Subcutaneous abdominal adipose tissue (tissue), 5 donors: ENCODE measurements around the gene ELAVL1.

Source experiments
- H3K27ac ChIP-seq: one replicate; pipeline ENCODE4 v1.7.0; 2013; ENCODE audit warnings: low read depth, mild to moderate bottlenecking, inconsistent platforms, low read length, moderate library complexity
- H3K27me3 ChIP-seq, 5 donors: one replicate each; pipeline ENCODE4 v1.7.0; 2013; ENCODE audit warnings: low read length in 5 of 5, inconsistent platforms in 1 of 5; ENCODE audit not compliant: control insufficient read depth in 5 of 5, insufficient read depth in 4 of 5
- H3K36me3 ChIP-seq, 5 donors: one replicate each; pipeline ENCODE4 v1.7.0; 2013; ENCODE audit warnings: low read length in 5 of 5; ENCODE audit not compliant: control insufficient read depth in 5 of 5, insufficient read depth in 5 of 5
- H3K4me1 ChIP-seq, 5 donors: one replicate each; pipeline ENCODE4 v1.7.0; 2013; ENCODE audit warnings: low read length in 5 of 5, mild to moderate bottlenecking in 3 of 5, moderate library complexity in 1 of 5; ENCODE audit not compliant: control insufficient read depth in 5 of 5, insufficient read depth in 5 of 5
- H3K4me3 ChIP-seq, 5 donors: one replicate each; pipeline ENCODE4 v1.7.0; 2013; ENCODE audit warnings: low read length in 5 of 5, low read depth in 1 of 5
- H3K9ac ChIP-seq, 5 donors: one replicate each; pipeline ENCODE4 v1.7.0; 2013; ENCODE audit warnings: low read length in 5 of 5, mild to moderate bottlenecking in 4 of 5, moderate library complexity in 3 of 5
- H3K9me3 ChIP-seq, 5 donors: one replicate each; pipeline ENCODE4 v1.7.0; 2013; ENCODE audit warnings: low read length in 5 of 5; ENCODE audit not compliant: control insufficient read depth in 5 of 5
- donor health status: healthy.
- donor health status: healthy.
- donor health status: healthy.
- donor health status: healthy.
- donor health status: healthy.

Gene ELAVL1

DNA sequence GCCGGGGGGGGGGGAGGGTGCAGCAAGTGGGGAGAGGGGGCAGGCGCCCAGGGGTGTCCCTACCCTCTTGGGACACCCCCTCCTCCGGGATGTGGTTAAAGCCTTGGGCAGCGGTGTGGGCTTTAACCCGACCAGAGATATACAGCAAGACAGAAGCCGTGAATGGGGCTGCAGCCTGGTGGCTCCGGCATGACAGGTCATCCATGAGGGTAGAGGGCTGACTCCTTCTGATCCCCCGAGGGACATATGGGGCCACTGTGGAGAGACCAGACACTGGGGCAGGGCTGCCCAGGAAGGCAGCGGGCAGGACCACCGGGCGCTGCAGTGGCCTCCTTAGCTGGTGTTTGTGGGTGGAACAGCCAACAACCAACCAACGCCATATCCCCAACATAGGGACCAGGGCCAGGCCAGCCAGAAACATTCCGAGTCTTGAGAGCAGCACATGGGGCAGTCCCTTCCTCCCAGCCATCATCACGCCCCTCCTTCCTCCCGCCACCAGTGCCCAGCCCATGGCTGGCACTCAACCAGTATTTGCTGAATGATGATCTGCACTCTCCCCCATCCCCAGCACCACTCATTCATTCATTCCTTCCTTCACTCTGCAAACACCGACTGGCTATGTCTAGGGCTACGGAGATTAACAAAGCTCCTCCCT lies 18.2 kb downstream of the ELAVL1 start:
- Histone ChIP-seq H3K36me3 (peaks cover 5 to 82% (median 77%) of the 10 kb centered on the region in 5 donors), H3K27me3 (no peaks in the 10 kb centered on the region), H3K9ac (no peak overlapping the region), H3K9me3 (no peaks in the 10 kb centered on the region), H3K4me1 (peaks cover 0 to 33% (median 14%) of the 10 kb centered on the region in 5 donors), H3K27ac (no peak overlapping the region), H3K4me3 (no peak overlapping the region)

DNA sequence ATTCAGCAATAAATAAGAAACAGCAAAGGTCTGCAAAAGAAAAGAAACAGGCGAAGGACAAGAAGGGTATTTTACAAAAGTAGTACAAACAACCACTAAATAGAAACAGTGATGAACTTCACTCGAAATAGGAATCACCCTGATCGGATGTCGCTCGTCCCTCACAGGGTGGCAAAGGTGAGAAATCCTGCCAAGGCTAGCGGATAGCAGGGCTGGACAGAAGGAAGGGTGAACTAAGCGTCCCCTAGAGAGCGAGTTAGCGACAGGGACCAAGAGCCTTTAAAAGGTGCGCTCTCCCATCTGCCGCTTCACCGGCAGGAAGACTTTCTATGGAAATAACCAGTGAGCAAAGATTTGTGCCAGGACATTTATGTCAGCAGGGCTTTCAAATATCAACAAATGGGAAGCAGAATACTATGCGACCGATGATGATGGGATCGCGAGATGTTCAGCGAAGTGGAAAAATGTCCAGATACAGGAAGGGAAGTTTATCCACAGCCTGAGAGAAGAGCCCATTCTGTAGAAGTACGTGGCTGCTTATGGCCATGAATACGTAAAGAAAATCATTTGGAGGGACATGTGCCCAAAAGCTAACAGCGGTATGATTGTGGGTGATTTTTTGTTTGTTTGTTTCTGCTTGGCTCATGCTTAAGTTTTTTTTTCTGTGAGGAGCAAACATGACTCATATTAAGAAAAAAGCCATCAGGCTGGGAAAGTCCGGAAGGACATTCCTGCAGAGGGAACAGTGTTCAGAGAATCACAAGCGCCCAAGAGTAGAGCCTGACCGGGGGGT lies 18.9 kb downstream of the ELAVL1 start:
- H3K4me3 ChIP-seq = no peak overlapping the region
- H3K9me3 ChIP-seq = no peaks in the 10 kb centered on the region
- no peaks in the 10 kb centered on the region for H3K27me3 ChIP-seq
- peaks cover 5 to 86% (median 83%) of the 10 kb centered on the region in 5 donors for H3K36me3 ChIP-seq
- peaks cover 0 to 40% (median 18%) of the 10 kb centered on the region in 5 donors for H3K4me1 ChIP-seq
- peak overlapping the region; percentile 23 for H3K27ac ChIP-seq
- H3K9ac ChIP-seq = no peak overlapping the region

DNA sequence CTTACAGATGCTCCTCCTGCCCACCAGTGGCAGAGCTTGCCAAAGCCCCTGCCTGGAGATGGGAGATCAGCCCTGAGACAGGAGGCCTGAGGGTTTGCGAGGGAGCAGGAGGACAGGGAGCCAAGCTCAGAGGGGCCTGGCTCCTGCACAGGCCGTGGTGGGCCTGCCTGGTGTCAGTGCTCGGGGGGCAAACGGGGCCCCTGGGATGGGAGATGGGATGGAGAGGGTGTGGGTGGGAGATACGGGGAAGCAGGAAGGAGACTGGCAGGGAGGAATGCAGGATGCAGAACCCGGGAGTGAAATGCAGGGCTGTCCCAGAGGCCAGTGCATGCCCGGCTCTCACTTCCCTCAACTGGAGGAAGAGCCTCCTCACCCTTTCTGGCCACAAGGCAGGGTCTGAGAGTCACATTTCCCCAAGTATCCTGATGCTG lies 19.9 kb downstream of the ELAVL1 start:
- no peak overlapping the region for H3K9ac ChIP-seq
- H3K27ac ChIP-seq = no peak overlapping the region
- no peaks in the 10 kb centered on the region for H3K9me3 ChIP-seq
- H3K4me3 ChIP-seq = no peak overlapping the region
- H3K27me3 ChIP-seq = no peaks in the 10 kb centered on the region
- peaks cover 0 to 40% (median 18%) of the 10 kb centered on the region in 5 donors for H3K4me1 ChIP-seq
- peaks cover 5 to 83% (median 79%) of the 10 kb centered on the region in 5 donors for H3K36me3 ChIP-seq

DNA sequence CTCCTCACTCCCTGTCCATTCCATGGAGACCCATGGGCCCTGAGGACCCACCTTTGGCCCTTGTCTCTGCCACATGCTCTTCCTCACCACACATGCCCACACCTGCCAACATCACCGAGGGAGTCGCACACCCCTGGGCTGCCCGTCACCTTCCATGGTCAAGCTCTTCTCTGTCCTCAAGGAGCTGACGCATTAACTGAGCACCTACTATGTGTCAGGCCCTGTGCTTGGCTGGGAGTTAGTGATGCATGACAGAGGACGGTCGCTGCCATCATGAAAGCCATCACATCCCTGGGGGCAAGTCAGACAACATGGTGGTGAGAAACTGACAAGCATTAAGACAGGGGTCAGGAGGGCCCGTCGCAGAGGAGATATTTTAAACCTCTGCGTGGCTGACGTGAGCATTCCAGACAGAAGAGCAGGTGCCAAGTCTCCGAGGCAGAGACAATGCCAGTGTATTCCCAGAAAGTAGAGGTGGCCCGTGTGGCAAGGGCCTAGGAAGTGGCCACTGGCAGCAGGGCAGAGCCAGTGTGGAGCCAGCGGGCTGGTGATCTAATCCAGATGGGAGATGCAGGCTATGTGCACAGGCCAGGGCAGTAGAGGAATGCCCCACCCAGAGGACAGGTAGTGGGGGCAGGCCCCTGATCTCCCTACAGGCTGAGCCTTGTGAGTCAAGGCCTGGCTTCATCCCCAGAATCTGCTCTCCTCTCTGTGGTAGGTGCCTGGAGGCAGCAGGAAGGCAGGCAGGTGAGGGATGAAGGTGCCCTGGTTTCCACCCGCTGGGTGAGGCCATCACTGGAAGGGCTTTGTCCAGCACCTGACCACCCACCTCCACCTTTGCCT lies 21.2 kb downstream of the ELAVL1 start:
- Histone ChIP-seq H3K4me3 (no peak overlapping the region), H3K9me3 (no peaks in the 10 kb centered on the region), H3K27ac (no peak overlapping the region), H3K36me3 (peaks cover under 1 to 83% (median 81%) of the 10 kb centered on the region in 5 donors), H3K27me3 (no peaks in the 10 kb centered on the region), H3K9ac (peak overlapping the region in 1 of 5 donors; percentile 19), H3K4me1 (peaks cover 0 to 40% (median 18%) of the 10 kb centered on the region in 5 donors)

DNA sequence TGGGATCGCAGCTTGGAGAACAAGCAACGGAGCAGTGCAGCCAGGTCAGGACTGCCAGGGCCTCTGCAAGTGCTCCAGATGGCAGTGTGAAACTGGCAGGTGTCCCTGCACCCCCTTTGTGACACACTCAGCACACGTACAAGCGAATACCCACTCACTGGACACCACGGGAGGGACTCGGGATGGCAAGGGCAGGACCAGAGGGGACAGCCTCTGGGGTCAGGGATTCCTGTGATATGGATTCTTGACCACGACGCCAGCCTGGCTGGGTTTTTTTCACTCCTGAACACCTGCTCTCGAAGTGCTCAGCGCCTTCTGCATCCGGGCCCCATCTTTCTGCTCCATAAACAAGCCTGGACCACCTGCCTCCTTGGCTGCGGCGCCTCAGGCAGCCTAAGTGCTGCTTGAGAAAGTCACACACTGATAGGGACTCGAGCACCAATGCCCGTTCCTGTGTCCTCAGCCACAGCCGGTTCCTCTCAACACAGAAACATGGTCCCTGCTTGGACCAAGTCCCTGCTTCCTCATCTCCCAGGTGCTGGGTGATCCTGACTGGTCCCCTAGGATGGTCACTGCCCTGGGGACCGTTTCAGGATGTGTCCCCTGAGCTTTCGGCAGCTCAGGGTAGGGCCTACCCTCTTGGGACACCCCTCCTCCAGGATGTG lies 22.0 kb downstream of the ELAVL1 start:
- Histone ChIP-seq H3K36me3 (peaks cover 0 to 83% (median 81%) of the 10 kb centered on the region in 5 donors), H3K9ac (no peak overlapping the region), H3K27me3 (no peaks in the 10 kb centered on the region), H3K9me3 (no peaks in the 10 kb centered on the region), H3K4me1 (peaks cover 0 to 38% (median 18%) of the 10 kb centered on the region in 5 donors), H3K4me3 (no peak overlapping the region), H3K27ac (no peak overlapping the region)

DNA sequence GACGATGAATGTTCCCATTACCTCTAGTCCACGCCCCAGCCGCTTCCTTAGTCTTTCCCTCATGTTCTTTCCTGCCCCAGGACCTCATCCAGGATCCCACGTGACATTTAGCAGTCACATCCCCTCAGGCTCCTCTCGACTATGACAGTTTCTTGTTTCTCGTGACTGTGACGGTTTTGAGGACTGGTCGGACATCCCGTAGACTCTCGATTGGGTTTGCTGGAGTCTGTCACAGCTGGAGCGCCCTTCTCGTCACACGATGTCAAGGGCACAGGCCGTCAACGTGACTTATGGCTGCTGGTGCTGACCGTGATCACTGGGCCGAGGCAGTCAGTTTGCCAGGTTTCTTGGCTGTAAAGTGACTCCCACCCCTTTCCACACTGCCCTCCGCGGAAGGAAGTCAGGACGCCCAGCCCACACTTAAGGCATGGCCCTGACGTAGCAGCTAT lies 22.8 kb downstream of the ELAVL1 start:
- Histone ChIP-seq H3K4me1 (peaks cover 0 to 32% (median 16%) of the 10 kb centered on the region in 5 donors), H3K9ac (peak overlapping the region in 1 of 5 donors; percentile 9), H3K9me3 (no peaks in the 10 kb centered on the region), H3K4me3 (no peak overlapping the region), H3K36me3 (peaks cover 0 to 83% (median 80%) of the 10 kb centered on the region in 5 donors), H3K27me3 (no peaks in the 10 kb centered on the region), H3K27ac (no peak overlapping the region)

DNA sequence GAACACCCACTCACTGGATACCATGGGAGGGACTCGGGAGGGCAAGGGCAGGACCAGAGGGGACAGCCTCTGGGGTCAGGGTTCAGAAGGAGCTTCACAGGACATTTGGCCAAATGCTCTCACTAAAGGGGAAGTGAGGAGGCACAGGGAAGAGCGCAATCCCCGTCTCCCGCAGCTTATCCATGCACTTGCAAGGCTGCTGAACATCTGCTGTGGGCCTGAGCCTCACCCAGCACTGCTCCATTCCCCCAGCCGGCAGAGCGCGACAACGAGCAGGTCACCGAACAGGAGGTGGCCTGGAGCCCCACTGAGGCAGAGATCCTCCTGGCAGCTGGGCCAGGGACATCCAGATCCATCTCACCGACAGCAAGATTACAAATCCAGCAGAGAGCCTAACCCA lies 23.3 kb downstream of the ELAVL1 start:
- Histone ChIP-seq H3K27me3 (no peaks in the 10 kb centered on the region), H3K4me1 (peaks cover 0 to 26% (median 10%) of the 10 kb centered on the region in 5 donors), H3K4me3 (no peak overlapping the region), H3K9me3 (no peaks in the 10 kb centered on the region), H3K27ac (no peak overlapping the region), H3K36me3 (peaks cover 0 to 83% (median 81%) of the 10 kb centered on the region in 5 donors), H3K9ac (peak overlapping the region in 1 of 5 donors; percentile 9)

DNA sequence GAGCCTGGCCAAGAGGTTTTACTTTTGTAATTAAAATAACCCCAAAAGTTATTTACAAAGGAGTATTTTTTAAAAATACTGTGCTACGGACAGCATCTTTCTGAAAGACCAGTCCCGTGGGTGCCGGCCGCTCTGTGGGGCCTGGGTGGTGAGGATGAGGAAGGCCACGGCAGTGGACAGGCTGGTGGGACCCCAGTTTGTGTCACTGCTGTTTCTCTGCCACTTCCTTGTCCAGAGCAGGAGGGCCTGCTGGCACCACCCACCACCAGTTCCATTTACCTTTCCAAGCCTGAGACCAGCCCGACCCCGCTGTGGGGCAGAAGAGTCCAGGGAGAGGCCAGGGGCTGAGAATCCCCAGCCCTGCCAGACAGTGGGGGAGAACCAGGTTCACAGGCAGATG lies 23.8 kb downstream of the ELAVL1 start:
- H3K9ac ChIP-seq = peak overlapping the region in 1 of 5 donors; percentile 9
- no peaks in the 10 kb centered on the region for H3K9me3 ChIP-seq

DNA sequence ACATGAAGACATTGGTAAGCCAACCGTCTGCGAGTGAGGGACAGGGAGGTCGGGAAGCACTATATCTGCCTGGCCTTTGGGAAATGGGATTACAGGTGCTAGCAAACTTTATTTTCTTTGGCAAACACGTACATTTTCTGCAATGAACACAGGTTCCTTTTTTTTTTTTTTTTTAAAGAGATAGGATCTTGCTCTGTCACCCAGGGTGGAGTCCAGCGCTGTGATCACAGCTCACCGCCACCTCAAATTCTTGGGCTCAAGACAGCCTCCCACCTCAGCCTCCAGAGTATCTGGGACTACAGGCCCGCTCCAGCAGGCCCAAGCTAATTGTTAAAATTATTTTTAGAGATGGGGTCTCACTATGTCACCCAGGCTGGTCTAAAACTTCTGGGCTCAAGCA lies 24.2 kb downstream of the ELAVL1 start:
- Histone ChIP-seq H3K27ac (no peak overlapping the region), H3K9ac (no peak overlapping the region), H3K4me1 (peaks cover 0 to 19% (median 4%) of the 10 kb centered on the region in 5 donors), H3K36me3 (peaks cover 0 to 91% (median 83%) of the 10 kb centered on the region in 5 donors), H3K27me3 (no peaks in the 10 kb centered on the region), H3K9me3 (no peaks in the 10 kb centered on the region), H3K4me3 (no peak overlapping the region)

More for the DNA sequence above, 23.8 kb downstream of the ELAVL1 start:
- H3K36me3 ChIP-seq = peaks cover 0 to 87% (median 83%) of the 10 kb centered on the region in 5 donors
- peaks cover 0 to 23% (median 8%) of the 10 kb centered on the region in 5 donors for H3K4me1 ChIP-seq
- no peak overlapping the region for H3K4me3 ChIP-seq
- H3K27me3 ChIP-seq = no peaks in the 10 kb centered on the region
- H3K27ac ChIP-seq = no peak overlapping the region
